ENCODE results near the gene IRF2BP2.

The IRF2BP2 gene

GRCh38 chr1:234582681-234583301, 27.2 kb downstream of the IRF2BP2 start:
- DNase-seq, result no peak

GRCh38 chr1:234582186-234582585, 27.8 kb downstream of the IRF2BP2 start:
- no peak for DNase-seq

GRCh38 chr1:234581063-234581714, 28.8 kb downstream of the IRF2BP2 start:
- no peak for DNase-seq

- DNase-seq, result no peak
These were observed 30.0 kb downstream of the IRF2BP2 start for GRCh38 chr1:234579967-234580366.

- no peak for DNase-seq
These were observed 31.2 kb downstream of the IRF2BP2 start for GRCh38 chr1:234578735-234579134.

- no peak for DNase-seq
These were observed 31.9 kb downstream of the IRF2BP2 start for GRCh38 chr1:234578087-234578486.

- no peak for DNase-seq
These were observed 36.2 kb downstream of the IRF2BP2 start for GRCh38 chr1:234573711-234574299.

- no peak for DNase-seq
These were observed 37.0 kb downstream of the IRF2BP2 start for GRCh38 chr1:234572966-234573365.

GRCh38 chr1:234571702-234572101, 38.3 kb downstream of the IRF2BP2 start:
- DNase-seq, result no peak

GRCh38 chr1:234570329-234571120, 39.5 kb downstream of the IRF2BP2 start:
- no peak for DNase-seq

- no peak for DNase-seq
These were observed 41.6 kb downstream of the IRF2BP2 start for GRCh38 chr1:234568345-234568744.

- no peak for DNase-seq
These were observed 44.8 kb downstream of the IRF2BP2 start for GRCh38 chr1:234565132-234565531.

- no peak for DNase-seq
These were observed 45.6 kb downstream of the IRF2BP2 start for GRCh38 chr1:234564035-234565029.

GRCh38 chr1:234562334-234562733, 47.6 kb downstream of the IRF2BP2 start:
- DNase-seq, result no peak

- no peak for DNase-seq
These were observed 48.7 kb downstream of the IRF2BP2 start for GRCh38 chr1:234561319-234561718.

GRCh38 chr1:234559902-234560676, 49.9 kb downstream of the IRF2BP2 start:
- DNase-seq, result no peak

GRCh38 chr1:234559152-234559901, 50.7 kb downstream of the IRF2BP2 start:
- no peak for DNase-seq

GRCh38 chr1:234558330-234558836, 51.6 kb downstream of the IRF2BP2 start:
- no peak for DNase-seq

- no peak for DNase-seq
These were observed 53.6 kb downstream of the IRF2BP2 start for GRCh38 chr1:234556245-234556943.

Measured in activated CD4-positive, alpha-beta T cell treated with anti-CD3 and anti-CD28 coated beads, Interleukin-2, amount 50 U/mL, for 1 hour (primary cell).